ENCODE data around the gene SIRPG.

SIRPG gene

GRCh38 chr20:1654996-1655395 is 2.6 kb downstream of the SIRPG start:
- Histone ChIP-seq H3K27me3 (ENCODE audit: insufficient read depth, poor library complexity, severe bottlenecking) (no peaks in the 10 kb centered on the region), H3K4me3 (replicated peaks; ENCODE audit: insufficient read depth, low read length) (no peak overlapping the region), H3K27ac (replicated peaks) (no peak overlapping the region)
- DNase-seq (ENCODE audit: low read depth in 1 of 2, low spot score in 1 of 2): no peak
- TF ChIP-seq GABPA (IDR thresholded peaks at IDR 0.05; ENCODE audit: low read depth): no peak
- no peak for TF ChIP-seq CTCF (IDR thresholded peaks at IDR 0.05; ENCODE audit: insufficient read depth, low read length)
- no peak for TF ChIP-seq POLR2AphosphoS5 (IDR thresholded peaks at IDR 0.05; ENCODE audit: low read depth)
- TF ChIP-seq SPI1 (IDR thresholded peaks at IDR 0.05; ENCODE audit: borderline replicate concordance, low read depth): no peak
- TF ChIP-seq, protein P1, sequence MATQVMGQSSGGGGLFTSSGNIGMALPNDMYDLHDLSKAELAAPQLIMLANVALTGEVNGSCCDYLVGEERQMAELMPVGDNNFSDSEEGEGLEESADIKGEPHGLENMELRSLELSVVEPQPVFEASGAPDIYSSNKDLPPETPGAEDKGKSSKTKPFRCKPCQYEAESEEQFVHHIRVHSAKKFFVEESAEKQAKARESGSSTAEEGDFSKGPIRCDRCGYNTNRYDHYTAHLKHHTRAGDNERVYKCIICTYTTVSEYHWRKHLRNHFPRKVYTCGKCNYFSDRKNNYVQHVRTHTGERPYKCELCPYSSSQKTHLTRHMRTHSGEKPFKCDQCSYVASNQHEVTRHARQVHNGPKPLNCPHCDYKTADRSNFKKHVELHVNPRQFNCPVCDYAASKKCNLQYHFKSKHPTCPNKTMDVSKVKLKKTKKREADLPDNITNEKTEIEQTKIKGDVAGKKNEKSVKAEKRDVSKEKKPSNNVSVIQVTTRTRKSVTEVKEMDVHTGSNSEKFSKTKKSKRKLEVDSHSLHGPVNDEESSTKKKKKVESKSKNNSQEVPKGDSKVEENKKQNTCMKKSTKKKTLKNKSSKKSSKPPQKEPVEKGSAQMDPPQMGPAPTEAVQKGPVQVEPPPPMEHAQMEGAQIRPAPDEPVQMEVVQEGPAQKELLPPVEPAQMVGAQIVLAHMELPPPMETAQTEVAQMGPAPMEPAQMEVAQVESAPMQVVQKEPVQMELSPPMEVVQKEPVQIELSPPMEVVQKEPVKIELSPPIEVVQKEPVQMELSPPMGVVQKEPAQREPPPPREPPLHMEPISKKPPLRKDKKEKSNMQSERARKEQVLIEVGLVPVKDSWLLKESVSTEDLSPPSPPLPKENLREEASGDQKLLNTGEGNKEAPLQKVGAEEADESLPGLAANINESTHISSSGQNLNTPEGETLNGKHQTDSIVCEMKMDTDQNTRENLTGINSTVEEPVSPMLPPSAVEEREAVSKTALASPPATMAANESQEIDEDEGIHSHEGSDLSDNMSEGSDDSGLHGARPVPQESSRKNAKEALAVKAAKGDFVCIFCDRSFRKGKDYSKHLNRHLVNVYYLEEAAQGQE (IDR thresholded peaks at IDR 0.05; ENCODE audit: insufficient replicate concordance, low read depth): no peak

- TF ChIP-seq POLR2AphosphoS5 (IDR thresholded peaks at IDR 0.05; ENCODE audit: low read depth) (no peak), CTCF (IDR thresholded peaks at IDR 0.05; ENCODE audit: insufficient read depth, low read length) (no peak), SPI1 (IDR thresholded peaks at IDR 0.05; ENCODE audit: borderline replicate concordance, low read depth) (no peak), GABPA (IDR thresholded peaks at IDR 0.05; ENCODE audit: low read depth) (peak; percentile 19; the same call in 1 of the 2 replicates)
- TF ChIP-seq, protein P1 (IDR thresholded peaks at IDR 0.05; ENCODE audit: insufficient replicate concordance, low read depth): no peak
- H3K27ac ChIP-seq (replicated peaks): no peak overlapping the region
- peak in 1 of 2 experiments; percentile 41 for DNase-seq (ENCODE audit: low read depth in 1 of 2, low spot score in 1 of 2)
- no peak overlapping the region for H3K4me3 ChIP-seq (replicated peaks; ENCODE audit: insufficient read depth, low read length)
- no peaks in the 10 kb centered on the region for H3K27me3 ChIP-seq (ENCODE audit: insufficient read depth, poor library complexity, severe bottlenecking)
These were observed 4.6 kb downstream of the SIRPG start for GRCh38 chr20:1652960-1653359.

DNA sequence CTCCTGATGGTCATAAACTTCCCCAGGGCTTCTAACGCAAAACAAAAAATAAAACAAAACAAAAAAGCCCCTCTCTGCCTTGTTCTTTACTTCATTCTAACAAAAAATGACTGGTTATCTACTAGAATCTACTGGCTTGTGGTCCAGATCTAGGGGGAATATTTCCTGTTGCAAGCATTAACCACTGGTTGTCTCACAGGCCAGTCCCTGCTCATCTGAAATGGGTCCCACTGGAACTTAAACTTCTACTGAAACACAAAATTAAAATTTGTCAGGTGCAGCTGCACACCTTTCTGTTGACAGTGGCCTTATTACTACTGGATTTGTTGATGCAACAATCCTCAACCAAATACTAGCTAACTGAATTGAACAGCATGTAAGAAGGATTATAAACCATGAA is 5.5 kb downstream of the SIRPG start:
- no peak overlapping the region for H3K4me3 ChIP-seq (replicated peaks; ENCODE audit: insufficient read depth, low read length)
- DNase-seq (ENCODE audit: low read depth in 1 of 2, low spot score in 1 of 2): no peak
- TF ChIP-seq POLR2AphosphoS5 (IDR thresholded peaks at IDR 0.05; ENCODE audit: low read depth) (no peak), SPI1 (IDR thresholded peaks at IDR 0.05; ENCODE audit: borderline replicate concordance, low read depth) (no peak), CTCF (IDR thresholded peaks at IDR 0.05; ENCODE audit: insufficient read depth, low read length) (no peak), GABPA (IDR thresholded peaks at IDR 0.05; ENCODE audit: low read depth) (no peak)
- TF ChIP-seq, protein P1 (IDR thresholded peaks at IDR 0.05; ENCODE audit: insufficient replicate concordance, low read depth): no peak
- no peaks in the 10 kb centered on the region for H3K27me3 ChIP-seq (ENCODE audit: insufficient read depth, poor library complexity, severe bottlenecking)
- no peak overlapping the region for H3K27ac ChIP-seq (replicated peaks)

Data from HL-60 (cell line).